Inferior parietal cortex (tissue), 1 donor: ENCODE measurements around the gene CCL27.
"Not testable (repeated sequence)": the region's sequence is repeated elsewhere in the genome, so short reads cannot be mapped to it uniquely, and the experiment has no call there.

Experiments
- DNase-seq: peaks from one replicate; pipeline ENCODE4 v3.0.0-alpha.2; 2016; ENCODE audit errors: extremely low spot score

Gene CCL27

GRCh38 chr9:34651321-34651720 is 11.1 kb downstream of the CCL27 start:
- no peak for DNase-seq

GRCh38 chr9:34650816-34651215 is 11.6 kb downstream of the CCL27 start:
- no peak for DNase-seq

GRCh38 chr9:34648673-34649072 is 13.8 kb downstream of the CCL27 start:
- no peak for DNase-seq

GRCh38 chr9:34647651-34648050 is 14.8 kb downstream of the CCL27 start:
- no peak for DNase-seq

- DNase-seq: no peak
Measured at GRCh38 chr9:34647084-34647403, 15.4 kb downstream of the CCL27 start.

- DNase-seq: peak; percentile 80
Measured at GRCh38 chr9:34646211-34647083, 16.0 kb downstream of the CCL27 start, which contains the start of gene GALT. GALT (plus strand) TSS chr9:34646675; CDS start chr9:34646705, 30 bp downstream.

GRCh38 chr9:34644766-34645314 is 17.6 kb downstream of the CCL27 start:
- DNase-seq: no peak

- no peak for DNase-seq
Measured at GRCh38 chr9:34642679-34643078, 19.8 kb downstream of the CCL27 start.

- DNase-seq: not testable (repeated sequence)
Measured at GRCh38 chr9:34639322-34639721, 23.1 kb downstream of the CCL27 start.

GRCh38 chr9:34638138-34638445 is 24.4 kb downstream of the CCL27 start:
- DNase-seq: no peak

GRCh38 chr9:34637356-34638137 is 24.9 kb downstream of the CCL27 start, which contains the start of gene SIGMAR1:
SIGMAR1 (minus strand) TSS chr9:34637787; CDS start chr9:34637697, 90 bp downstream.
- peak; percentile 94 for DNase-seq

- no peak for DNase-seq
Measured at GRCh38 chr9:34636791-34637355, 25.6 kb downstream of the CCL27 start.

GRCh38 chr9:34635556-34635955 is 26.9 kb downstream of the CCL27 start:
- DNase-seq: no peak

GRCh38 chr9:34634551-34635248 is 27.8 kb downstream of the CCL27 start:
- no peak for DNase-seq

GRCh38 chr9:34633851-34634550 is 28.5 kb downstream of the CCL27 start:
- peak; percentile 81 for DNase-seq

GRCh38 chr9:34633166-34633565 is 29.3 kb downstream of the CCL27 start:
- no peak for DNase-seq

GRCh38 chr9:34630402-34631154 is 31.9 kb downstream of the CCL27 start:
- DNase-seq: no peak

- DNase-seq: no peak
Measured at GRCh38 chr9:34629491-34629808, 33.0 kb downstream of the CCL27 start.

- DNase-seq: no peak
Measured at GRCh38 chr9:34628656-34629490, 33.6 kb downstream of the CCL27 start, which contains the start of gene ARID3C. ARID3C (minus strand) TSS chr9:34629066; CDS start chr9:34628014, 1,052 bp downstream.
